ENCODE data around the gene EIPR1.
A peak's percentile ranks its signal among the peaks of the same experiment; 100 is the strongest.

The EIPR1 gene

DNA sequence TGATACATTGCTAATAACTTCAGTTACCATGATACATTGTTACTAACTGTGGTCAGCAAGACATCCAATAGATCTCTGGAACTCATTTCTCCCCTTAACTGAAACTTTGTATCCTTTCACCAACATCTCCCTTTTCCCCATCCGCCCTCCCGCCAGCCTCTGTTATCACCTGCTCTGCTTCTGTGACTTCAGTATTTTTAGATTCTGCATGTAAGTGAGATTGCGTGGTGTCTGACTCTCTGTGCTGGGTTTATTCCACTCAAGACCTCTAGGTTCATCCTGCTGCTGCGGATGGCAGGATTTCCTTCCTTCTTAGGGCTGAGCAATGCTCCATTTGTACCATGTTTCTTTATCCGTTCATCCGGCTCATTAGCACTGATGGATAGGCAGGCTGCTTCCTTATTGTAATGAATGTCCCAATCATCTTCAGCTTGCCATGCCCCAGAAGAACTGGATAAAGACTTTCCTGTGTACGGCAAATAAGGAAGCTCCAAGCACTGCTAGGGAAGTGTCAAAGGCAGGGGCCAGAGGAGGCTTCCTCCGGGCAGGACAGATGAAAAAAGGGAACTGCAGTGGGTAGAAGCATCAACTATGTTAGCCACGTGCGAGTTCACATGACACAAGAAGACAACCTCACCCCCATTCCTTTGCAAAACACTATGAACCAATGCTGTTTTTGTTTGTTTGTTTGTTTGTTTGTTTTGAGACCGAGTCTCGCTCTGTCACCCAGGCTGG is 113.4 kb downstream of the EIPR1 start:
- H4K20me1 ChIP-seq: peaks cover 0 to 81% (median 48%) of the 10 kb centered on the region in 11 experiments; a peak in 14 of 22 replicates
- peak overlapping the region in 3 of 11 experiments; percentile 49 to 70 (median 68); a peak in 5 of 22 replicates for H3K27ac ChIP-seq
- H3K4me1 ChIP-seq: peaks cover 30 to 47% (median 34%) of the 10 kb centered on the region in 10 experiments
- peak overlapping the region; percentile 2 to 78 (median 46); a peak in 21 of 22 replicates for H3K4me2 ChIP-seq
- H3K9me3 ChIP-seq (replicated peaks in 1 of 11): peaks cover 0 to 5% (median 0%) of the 10 kb centered on the region in 11 experiments; a peak in 3 of 22 replicates
- H3K4me3 ChIP-seq: no peak overlapping the region
- no peak for TF ChIP-seq Cebpa-rat (IDR thresholded peaks at IDR 0.05)
- peaks cover 6 to 42% (median 25%) of the 10 kb centered on the region in 11 experiments; a peak in 18 of 22 replicates for H3K36me3 ChIP-seq
- no peaks in the 10 kb centered on the region for H3K27me3 ChIP-seq
- H3K9ac ChIP-seq: no peak overlapping the region

GRCh38 chr2:3263487-3263886 is 114.1 kb downstream of the EIPR1 start:
- no peak overlapping the region for H3K27ac ChIP-seq
- no peaks in the 10 kb centered on the region for H3K27me3 ChIP-seq
- no peaks in the 10 kb centered on the region for H3K9me3 ChIP-seq (replicated peaks in 1 of 11)
- no peak for TF ChIP-seq Cebpa-rat (IDR thresholded peaks at IDR 0.05)
- no peak overlapping the region for H3K9ac ChIP-seq
- H3K4me1 ChIP-seq: peaks cover 26 to 43% (median 30%) of the 10 kb centered on the region in 10 experiments
- no peak overlapping the region for H3K4me3 ChIP-seq
- peak overlapping the region in 2 of 11 experiments; percentile 75 to 78; a peak in 4 of 22 replicates for H3K4me2 ChIP-seq
- H3K36me3 ChIP-seq: peaks cover 6 to 42% (median 24%) of the 10 kb centered on the region in 11 experiments; a peak in 16 of 22 replicates
- H4K20me1 ChIP-seq: peaks cover 0 to 76% (median 46%) of the 10 kb centered on the region in 11 experiments; a peak in 14 of 22 replicates

DNA sequence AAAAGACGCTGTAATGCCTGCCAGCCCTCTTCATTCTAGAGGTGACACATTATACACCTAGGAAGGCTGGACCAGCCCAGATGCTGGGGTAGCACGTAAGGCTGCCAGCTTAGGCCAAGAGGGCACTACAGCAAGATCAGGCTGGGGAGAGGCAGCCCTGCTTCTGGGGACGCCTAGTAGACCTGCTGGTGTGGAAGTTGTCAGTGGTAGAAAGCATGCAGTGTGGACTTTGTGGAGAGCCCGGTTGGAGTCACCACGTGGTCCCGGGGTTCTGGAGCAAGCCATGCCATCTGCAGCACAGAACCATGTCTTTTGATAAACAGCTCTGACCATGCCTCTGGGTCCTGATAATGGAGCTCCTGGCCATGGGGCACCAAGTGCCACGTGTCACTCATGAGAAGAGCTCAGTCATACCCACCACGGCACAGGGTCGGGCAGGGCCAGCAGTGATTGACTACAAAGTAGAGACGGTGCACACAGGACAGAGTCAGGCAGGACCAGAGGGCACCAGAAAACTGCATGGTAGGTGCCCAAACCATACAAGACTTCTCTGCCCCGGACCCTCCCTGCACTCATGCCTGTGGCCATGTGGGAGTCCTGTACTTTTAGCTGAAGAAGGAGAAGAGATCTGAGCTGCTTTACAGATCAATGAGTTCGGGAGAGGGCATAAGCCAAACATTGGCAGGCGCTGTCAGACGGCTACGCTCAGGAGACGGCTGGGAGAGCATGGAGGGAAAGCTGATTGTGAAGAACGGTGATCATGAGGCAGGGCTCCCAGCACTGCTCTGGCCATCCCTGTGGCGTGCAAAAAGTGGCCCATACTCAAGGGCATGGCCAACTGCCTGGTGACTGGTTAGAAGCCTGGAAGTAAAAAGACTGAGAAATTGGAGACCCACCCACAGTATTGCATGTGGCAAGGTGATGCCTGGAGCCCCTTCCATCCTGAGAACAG is 114.9 kb downstream of the EIPR1 start:
- Histone ChIP-seq H3K9me3 (replicated peaks in 1 of 11) (no peaks in the 10 kb centered on the region), H3K4me2 (peak overlapping the region in 1 of 11 experiments; percentile 78; a peak in 3 of 22 replicates)

GRCh38 chr2:3261511-3261910 is 116.1 kb downstream of the EIPR1 start:
- TF ChIP-seq Cebpa-rat (IDR thresholded peaks at IDR 0.05): no peak
- Histone ChIP-seq H3K4me3 (no peak overlapping the region), H3K9me3 (replicated peaks in 1 of 11) (no peaks in the 10 kb centered on the region), H3K36me3 (peaks cover 6 to 31% (median 21%) of the 10 kb centered on the region in 11 experiments; a peak in 15 of 22 replicates), H3K27ac (no peak overlapping the region), H3K27me3 (peaks cover 0 to 12% (median 0%) of the 10 kb centered on the region in 11 experiments; a peak in 2 of 22 replicates), H4K20me1 (peaks cover 0 to 72% (median 41%) of the 10 kb centered on the region in 11 experiments; a peak in 15 of 22 replicates), H3K4me1 (peaks cover 25 to 53% (median 30%) of the 10 kb centered on the region in 10 experiments), H3K9ac (no peak overlapping the region), H3K4me2 (no peak overlapping the region)

More for the DNA sequence above, 114.9 kb downstream of the EIPR1 start:
- Histone ChIP-seq H4K20me1 (peaks cover 0 to 72% (median 41%) of the 10 kb centered on the region in 11 experiments; a peak in 14 of 22 replicates), H3K36me3 (peaks cover 6 to 35% (median 24%) of the 10 kb centered on the region in 11 experiments; a peak in 16 of 22 replicates), H3K4me1 (peaks cover 22 to 41% (median 27%) of the 10 kb centered on the region in 10 experiments), H3K9ac (no peak overlapping the region), H3K27me3 (peaks cover 0 to under 1% (median 0%) of the 10 kb centered on the region in 11 experiments; a peak in 1 of 22 replicates), H3K27ac (no peak overlapping the region), H3K4me3 (no peak overlapping the region)
- no peak for TF ChIP-seq Cebpa-rat (IDR thresholded peaks at IDR 0.05)

- no peak for TF ChIP-seq Cebpa-rat (IDR thresholded peaks at IDR 0.05)
- Histone ChIP-seq H3K36me3 (peaks cover 6 to 25% (median 19%) of the 10 kb centered on the region in 11 experiments; a peak in 15 of 22 replicates), H3K4me3 (no peak overlapping the region), H3K4me1 (peaks cover 30 to 58% (median 35%) of the 10 kb centered on the region in 10 experiments), H4K20me1 (peaks cover 0 to 72% (median 41%) of the 10 kb centered on the region in 11 experiments; a peak in 15 of 22 replicates), H3K27me3 (peaks cover 0 to 18% (median 0%) of the 10 kb centered on the region in 11 experiments; a peak in 2 of 22 replicates), H3K9ac (no peak overlapping the region), H3K9me3 (replicated peaks in 1 of 11) (no peaks in the 10 kb centered on the region), H3K27ac (no peak overlapping the region), H3K4me2 (no peak overlapping the region)
Measured at GRCh38 chr2:3260959-3261358, 116.7 kb downstream of the EIPR1 start.

DNA sequence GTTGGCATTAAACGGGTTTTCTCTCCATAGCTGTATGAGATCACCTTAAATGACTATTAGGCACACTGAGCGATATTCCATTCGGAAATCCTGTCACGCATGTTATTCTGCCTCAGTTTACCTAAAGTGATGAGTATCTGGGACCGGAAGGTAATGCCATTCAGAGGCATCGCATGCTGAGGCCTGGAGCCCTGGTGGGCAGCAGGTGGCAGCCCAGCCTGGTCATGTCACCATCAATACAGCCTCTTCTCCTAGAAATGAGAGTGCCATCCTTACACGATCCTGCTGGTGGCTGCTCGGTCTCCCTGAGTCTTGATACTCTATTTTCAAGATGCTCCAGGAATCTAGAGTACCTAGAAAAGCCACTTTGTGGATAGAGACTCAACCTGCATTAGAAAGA is 119.8 kb downstream of the EIPR1 start:
- Histone ChIP-seq H3K4me1 (peaks cover 52 to 60% (median 53%) of the 10 kb centered on the region in 10 experiments), H3K9ac (peak overlapping the region in 4 of 11 experiments; percentile 25 to 67 (median 42); a peak in 5 of 22 replicates), H3K27me3 (peaks cover 0 to 24% (median 0%) of the 10 kb centered on the region in 11 experiments; a peak in 2 of 22 replicates), H3K36me3 (peaks cover 6 to 21% (median 13%) of the 10 kb centered on the region in 11 experiments; a peak in 14 of 22 replicates), H3K4me2 (peak overlapping the region; percentile 86 to 100 (median 90)), H4K20me1 (peaks cover 0 to 76% (median 45%) of the 10 kb centered on the region in 11 experiments; a peak in 16 of 22 replicates), H3K4me3 (peak overlapping the region in 7 of 10 experiments; percentile 18 to 45 (median 33); a peak in 8 of 20 replicates), H3K27ac (peak overlapping the region in 2 of 11 experiments; percentile 11 to 24; a peak in 1 of 22 replicates), H3K9me3 (replicated peaks in 1 of 11) (no peaks in the 10 kb centered on the region)
- TF ChIP-seq Cebpa-rat (IDR thresholded peaks at IDR 0.05): no peak

DNA sequence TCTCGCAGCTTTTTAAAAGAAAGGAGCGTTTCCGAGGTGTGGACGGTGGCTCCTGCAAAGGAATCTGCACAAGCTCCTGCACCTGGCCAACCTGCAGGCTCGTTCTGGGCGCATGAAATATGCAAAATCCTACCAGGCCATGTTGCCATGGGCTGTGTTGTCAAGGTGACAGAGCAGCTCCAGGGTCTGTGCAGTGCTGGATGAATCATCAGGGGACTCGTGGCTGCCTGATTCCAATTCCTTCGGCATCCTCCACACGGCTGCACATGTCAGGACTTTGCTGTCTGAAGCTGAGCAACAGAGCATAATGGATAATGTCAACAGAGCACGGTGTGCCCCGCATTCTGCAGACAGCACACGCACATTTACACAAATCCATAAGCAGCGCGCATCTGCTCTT is 120.5 kb downstream of the EIPR1 start:
- peaks cover 53 to 61% (median 59%) of the 10 kb centered on the region in 10 experiments for H3K4me1 ChIP-seq
- peak overlapping the region in 6 of 11 experiments; percentile 14 to 67 (median 43); a peak in 6 of 22 replicates for H3K27ac ChIP-seq
- peaks cover 0 to 27% (median 0%) of the 10 kb centered on the region in 11 experiments; a peak in 2 of 22 replicates for H3K27me3 ChIP-seq
- peaks cover 0 to 75% (median 45%) of the 10 kb centered on the region in 11 experiments; a peak in 16 of 22 replicates for H4K20me1 ChIP-seq
- H3K4me3 ChIP-seq: peak overlapping the region; percentile 4 to 45 (median 32); a peak in 13 of 20 replicates
- H3K9me3 ChIP-seq (replicated peaks in 1 of 11): no peaks in the 10 kb centered on the region
- H3K4me2 ChIP-seq: peak overlapping the region; percentile 86 to 100 (median 90)
- peak overlapping the region in 8 of 11 experiments; percentile 20 to 67 (median 37); a peak in 13 of 22 replicates for H3K9ac ChIP-seq
- TF ChIP-seq Cebpa-rat (IDR thresholded peaks at IDR 0.05): no peak
- H3K36me3 ChIP-seq: peaks cover 6 to 14% (median 10%) of the 10 kb centered on the region in 11 experiments; a peak in 10 of 22 replicates

Data from BLaER1 treated with 17β-estradiol and CSF1 and Interleukin-3, amounts not matched to agents 10 nM and 100 nM (cell line).